GM18870 (cell line): ENCODE measurements around the gene SLC25A34.

Experiments used
- ATAC-seq: cut with Tn5 transposase; IDR thresholded peaks from one replicate; pipeline ENCODE4 v1.9.1; 2021; ENCODE audit warnings: moderate library complexity; ENCODE audit not compliant: unreplicated experiment

Gene SLC25A34

GRCh38 chr1:15712168-15712567, 23.9 kb upstream of the SLC25A34 start:
- no peak for ATAC-seq

- ATAC-seq = no peak
These were observed 21.5 kb upstream of the SLC25A34 start for GRCh38 chr1:15714406-15715136.

- no peak for ATAC-seq
These were observed 18.5 kb upstream of the SLC25A34 start for GRCh38 chr1:15717418-15718125.

- no peak for ATAC-seq
These were observed 17.9 kb upstream of the SLC25A34 start for GRCh38 chr1:15718199-15718601.

GRCh38 chr1:15719381-15720120, 16.5 kb upstream of the SLC25A34 start:
- ATAC-seq = no peak

- no peak for ATAC-seq
These were observed 15.2 kb upstream of the SLC25A34 start for GRCh38 chr1:15720861-15721260.

- no peak for ATAC-seq
These were observed 13.6 kb upstream of the SLC25A34 start for GRCh38 chr1:15722411-15722810.

GRCh38 chr1:15722836-15723532, 13.1 kb upstream of the SLC25A34 start:
- ATAC-seq = no peak

- no peak for ATAC-seq
These were observed 12.3 kb upstream of the SLC25A34 start for GRCh38 chr1:15723631-15724246.

- no peak for ATAC-seq
These were observed 10.8 kb upstream of the SLC25A34 start for GRCh38 chr1:15724949-15725880.

- no peak for ATAC-seq
These were observed 9.6 kb upstream of the SLC25A34 start for GRCh38 chr1:15726508-15726907.

GRCh38 chr1:15727021-15727420, 9.0 kb upstream of the SLC25A34 start:
- ATAC-seq = no peak

- ATAC-seq = no peak
These were observed 8.6 kb upstream of the SLC25A34 start for GRCh38 chr1:15727424-15727823.

GRCh38 chr1:15727866-15728534, 8.1 kb upstream of the SLC25A34 start:
- ATAC-seq = no peak

GRCh38 chr1:15728937-15729657, 7.0 kb upstream of the SLC25A34 start:
- ATAC-seq = no peak

- ATAC-seq = no peak
These were observed 5.6 kb upstream of the SLC25A34 start for GRCh38 chr1:15730423-15730822.

GRCh38 chr1:15730936-15731335, 5.1 kb upstream of the SLC25A34 start:
- ATAC-seq = no peak
